Right renal cortex interstitium (tissue), 3 donors: Measurements from ENCODE around the gene CACNA1C. TPM values are rescaled to one million over a fixed set of nuclear protein-coding genes. Genes with fewer than 3 reads are reported as not detected.
"Not testable (repeated sequence)": the region's sequence is repeated elsewhere in the genome, so short reads cannot be mapped to it uniquely, and the experiment has no call there.

Experiments
- DNase-seq, 3 donors: peaks; one replicate each; pipeline ENCODE4 v3.0.0-alpha.2; 2013; ENCODE audit warnings: low read depth in 3 of 3, low spot score in 2 of 3
- polyA plus RNA-seq, 3 donors: library from polyadenylated mRNA; unstranded; fragments of 120-200 nt; gene quantifications; one replicate each; pipeline ENCODE4 v1.2.1, GENCODE V29; 2013; ENCODE audit not compliant: insufficient read length in 3 of 3

CACNA1C gene
- polyA plus RNA-seq, 3 donors = 5.7 to 6.4 (median 5.8) TPM

DNA sequence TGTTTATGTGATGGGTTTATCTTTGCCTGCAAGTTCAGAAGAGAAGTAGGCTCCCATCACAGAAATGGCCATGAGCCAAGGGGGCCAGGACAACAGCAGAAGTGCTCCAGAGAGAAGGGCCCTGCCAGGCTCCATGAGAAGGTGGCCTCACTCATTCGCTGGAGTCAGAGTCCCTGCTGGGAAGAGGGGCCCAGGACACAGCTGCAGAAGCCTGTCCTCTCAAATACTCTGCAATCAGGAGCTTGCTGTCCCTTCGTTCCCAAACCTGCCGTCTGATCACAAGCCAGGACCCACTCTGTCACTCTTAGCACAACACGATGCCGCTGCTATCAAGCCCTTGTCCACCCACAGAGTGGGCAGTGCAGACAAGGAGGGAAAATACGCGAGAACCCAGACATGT lies 435.8 kb downstream of the CACNA1C start:
- DNase-seq = no peak

DNA sequence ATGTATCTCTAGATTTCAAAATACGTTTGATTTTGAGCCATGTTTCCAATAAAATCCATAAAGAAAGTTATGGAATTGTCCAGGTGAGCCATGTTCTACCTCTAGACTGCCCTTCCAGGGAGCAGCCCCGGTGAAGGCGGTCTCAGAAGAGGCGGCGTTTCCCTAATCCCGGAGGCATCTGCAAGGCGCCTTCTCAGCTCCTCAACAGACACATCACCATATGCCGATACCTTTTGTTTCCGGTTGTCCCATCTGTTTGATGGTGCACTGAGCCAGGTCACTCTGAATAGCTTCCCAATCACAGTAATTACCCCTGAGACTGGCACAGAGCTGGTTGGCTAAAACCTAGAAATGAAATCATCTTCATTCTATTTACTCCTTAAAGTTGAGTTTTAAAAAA lies 436.5 kb downstream of the CACNA1C start:
- DNase-seq = no peak

DNA sequence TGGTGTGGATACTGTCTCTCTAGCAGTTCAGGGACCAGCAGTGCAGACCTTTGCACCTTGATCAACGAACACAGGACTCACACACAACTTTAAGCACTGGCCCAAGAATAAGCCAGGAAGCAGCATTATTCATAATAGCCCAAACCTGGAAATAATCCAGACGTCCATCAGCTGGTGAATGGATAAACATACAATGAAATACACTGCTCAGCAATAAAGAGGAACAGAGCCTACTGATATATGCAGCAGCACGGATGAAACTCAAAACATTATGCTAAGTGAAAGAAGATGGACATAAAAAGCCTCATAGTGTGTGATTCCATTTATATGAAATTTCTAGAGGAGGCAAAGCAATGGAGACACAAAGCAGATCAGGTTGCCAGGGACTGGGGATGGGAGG lies 438.0 kb downstream of the CACNA1C start:
- DNase-seq = no peak

DNA sequence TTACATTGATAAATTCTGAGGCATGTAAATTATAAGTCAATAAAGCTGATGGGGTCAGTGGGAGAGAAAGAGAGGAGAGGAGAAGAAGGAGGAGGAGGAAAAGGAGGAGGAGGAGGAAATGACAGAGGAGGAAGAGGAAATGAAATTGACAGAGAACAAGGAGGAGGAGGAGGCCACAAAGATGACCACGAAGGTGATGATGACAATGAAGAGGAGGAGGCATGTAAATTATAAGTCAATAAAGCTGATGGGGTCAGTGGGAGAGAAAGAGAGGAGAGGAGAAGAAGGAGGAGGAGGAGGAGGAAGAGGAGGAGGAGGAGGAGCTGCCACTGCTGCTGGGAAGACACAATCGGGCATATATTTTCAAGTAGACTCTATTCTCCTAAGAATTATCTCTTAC lies 438.6 kb downstream of the CACNA1C start:
- not testable (repeated sequence) for DNase-seq

DNA sequence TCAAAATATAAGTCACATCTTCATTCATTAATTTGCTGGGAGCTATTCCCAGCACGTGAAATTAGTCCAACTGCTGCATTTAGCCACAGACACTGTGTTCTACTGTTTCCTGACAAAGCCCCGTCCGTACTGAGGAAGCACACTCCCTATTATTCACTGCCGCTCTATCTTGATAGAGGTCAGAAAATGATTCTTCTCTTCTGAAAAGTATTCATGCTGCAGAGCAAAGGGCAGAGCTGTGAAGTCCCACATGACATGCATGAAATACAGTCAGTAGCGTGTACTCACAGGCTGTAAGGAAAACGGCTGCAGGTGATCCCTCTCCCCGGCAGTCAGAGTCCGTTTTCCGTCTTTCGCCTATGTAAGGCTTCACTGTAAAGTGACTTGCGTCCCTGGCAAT lies 439.4 kb downstream of the CACNA1C start:
- no peak for DNase-seq

GRCh38 chr12:2493086-2493485 lies 440.3 kb downstream of the CACNA1C start:
- DNase-seq = no peak

DNA sequence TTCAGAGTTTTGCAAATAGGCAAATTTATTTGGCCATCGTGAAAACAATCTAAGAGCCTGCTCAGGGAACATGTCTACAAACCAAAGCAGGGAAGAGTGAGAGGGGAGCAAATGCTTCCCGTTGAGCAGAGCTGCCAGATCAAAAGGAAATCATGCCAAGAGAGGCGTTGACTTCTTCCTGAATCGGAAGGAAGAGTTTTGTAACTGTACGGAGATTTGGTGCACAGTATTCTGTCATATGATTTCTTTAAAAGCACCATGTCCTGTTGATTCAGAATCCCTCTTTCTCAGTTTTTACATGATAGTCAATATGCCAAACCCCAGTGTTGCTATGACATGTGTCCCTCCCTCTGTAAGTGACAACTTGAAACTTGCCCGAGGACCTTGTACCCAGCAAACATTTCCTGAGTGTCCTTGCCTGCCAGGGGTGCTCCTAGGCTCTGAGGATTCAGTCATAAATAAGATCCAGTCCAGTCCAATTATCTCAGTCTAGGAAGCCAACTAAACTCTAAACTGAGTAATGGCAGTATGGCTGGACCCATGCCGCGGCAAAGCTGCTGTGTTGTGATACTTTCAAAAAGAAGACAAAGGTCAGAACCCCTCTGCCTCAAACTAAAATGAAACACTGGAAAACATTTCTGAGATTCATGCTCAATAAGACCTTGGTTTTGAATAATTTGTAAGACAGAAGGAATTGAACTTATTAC lies 441.9 kb downstream of the CACNA1C start:
- DNase-seq = no peak

- no peak for DNase-seq
Observed at GRCh38 chr12:2495417-2496112, 442.8 kb downstream of the CACNA1C start.

DNA sequence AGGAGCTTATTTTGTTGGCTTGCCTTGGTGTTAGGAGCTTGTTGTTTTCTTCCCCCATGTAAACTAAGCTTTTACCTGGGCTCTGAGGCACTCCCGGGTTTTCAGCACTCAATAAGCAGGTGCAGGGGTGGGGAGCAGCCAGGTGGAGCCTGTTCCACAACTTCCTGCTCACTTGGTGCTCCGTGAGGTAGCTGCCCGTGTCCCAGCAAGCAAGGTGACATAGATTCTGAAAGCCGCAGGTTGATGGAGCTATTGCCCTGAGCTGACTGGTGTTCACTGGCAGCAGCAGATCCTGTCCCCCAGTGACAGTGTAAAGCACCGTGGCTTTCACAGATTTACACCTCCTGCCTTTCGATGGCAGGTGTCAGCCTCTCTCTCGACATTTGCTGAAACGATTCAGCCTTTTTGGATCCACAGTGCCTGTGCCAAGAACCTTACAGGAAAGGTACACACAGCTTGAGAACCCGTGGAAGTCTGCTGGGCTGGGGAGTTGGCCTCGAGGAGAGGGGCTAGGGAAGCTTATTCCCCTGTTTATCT lies 446.2 kb downstream of the CACNA1C start:
- DNase-seq = no peak

GRCh38 chr12:2501464-2502191 lies 448.8 kb downstream of the CACNA1C start:
- no peak for DNase-seq

GRCh38 chr12:2503036-2503435 lies 450.2 kb downstream of the CACNA1C start:
- DNase-seq = no peak

DNA sequence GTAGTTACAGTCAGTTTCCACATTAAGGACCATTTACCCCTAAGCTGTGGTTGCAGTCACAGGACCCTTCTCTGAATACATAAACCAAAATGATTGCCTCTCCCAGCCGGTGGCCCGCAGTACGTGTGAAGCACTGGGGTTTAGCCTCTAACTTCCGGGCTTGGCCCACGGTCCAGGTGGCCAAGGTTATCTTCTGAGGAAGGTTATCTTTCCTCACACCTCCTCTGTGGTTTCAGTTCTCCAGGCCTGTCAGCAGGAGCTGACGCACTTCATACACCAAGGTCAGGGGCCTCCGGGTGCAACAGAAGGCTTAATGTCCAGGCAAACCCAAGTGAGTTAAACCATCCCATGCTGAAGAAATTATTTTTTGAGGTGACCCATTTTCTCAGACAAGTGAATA lies 451.0 kb downstream of the CACNA1C start:
- no peak for DNase-seq

DNA sequence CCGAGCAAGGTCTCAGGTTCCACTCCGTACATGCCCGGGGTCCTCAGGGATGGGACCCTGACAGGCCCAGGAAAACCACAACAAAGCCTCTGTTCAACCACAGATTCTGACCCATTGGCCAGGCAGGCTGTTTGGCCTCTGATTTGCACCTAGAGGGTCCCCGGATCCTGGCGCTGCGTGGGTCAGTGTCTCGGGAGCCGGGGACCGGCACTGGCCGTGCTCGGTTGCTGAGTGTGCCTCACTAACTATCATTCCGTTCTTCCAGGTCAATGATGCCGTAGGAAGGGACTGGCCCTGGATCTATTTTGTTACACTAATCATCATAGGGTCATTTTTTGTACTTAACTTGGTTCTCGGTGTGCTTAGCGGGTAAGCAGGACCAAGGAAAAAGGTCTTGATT lies 451.8 kb downstream of the CACNA1C start:
- DNase-seq = no peak

DNA sequence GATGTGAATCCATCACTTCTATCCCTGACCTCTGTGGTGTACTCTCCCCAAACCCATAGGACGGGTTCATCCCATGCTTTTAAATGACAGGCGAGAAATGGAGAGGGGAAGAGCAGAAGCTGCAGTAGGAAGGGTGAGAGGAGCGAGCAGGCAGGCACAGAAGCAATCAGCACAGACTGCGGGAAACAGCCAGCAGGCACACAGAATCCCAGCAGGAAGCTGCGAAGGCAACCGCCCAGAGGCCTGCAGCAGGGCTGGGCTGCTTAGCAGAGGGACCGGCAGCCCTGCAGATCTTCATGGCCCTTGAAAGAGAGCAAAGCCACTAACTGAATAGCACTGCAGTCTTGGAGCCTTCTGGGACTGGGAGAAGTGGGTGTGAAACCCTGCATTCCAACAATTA lies 455.0 kb downstream of the CACNA1C start:
- DNase-seq = no peak

DNA sequence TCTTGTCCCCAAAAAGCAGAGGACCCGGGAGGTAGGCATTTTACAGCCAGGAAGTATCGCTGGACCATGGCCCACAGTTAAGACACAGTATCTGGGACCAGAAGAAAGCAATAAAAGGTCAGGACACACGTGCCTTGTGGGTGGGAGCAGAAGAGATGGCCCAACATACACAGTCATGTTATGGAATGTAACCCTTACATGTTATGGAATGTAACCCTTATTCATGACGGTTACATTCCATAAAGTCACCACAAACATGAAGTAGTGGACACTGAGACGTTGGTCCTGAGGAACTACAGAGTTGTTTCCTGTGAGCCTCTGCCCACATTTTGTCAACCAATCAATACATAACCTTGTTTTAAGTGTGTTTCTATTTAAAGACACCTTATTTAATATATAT lies 456.4 kb downstream of the CACNA1C start:
- DNase-seq = no peak

- no peak for DNase-seq
Observed at GRCh38 chr12:2510045-2510444, 457.3 kb downstream of the CACNA1C start.

DNA sequence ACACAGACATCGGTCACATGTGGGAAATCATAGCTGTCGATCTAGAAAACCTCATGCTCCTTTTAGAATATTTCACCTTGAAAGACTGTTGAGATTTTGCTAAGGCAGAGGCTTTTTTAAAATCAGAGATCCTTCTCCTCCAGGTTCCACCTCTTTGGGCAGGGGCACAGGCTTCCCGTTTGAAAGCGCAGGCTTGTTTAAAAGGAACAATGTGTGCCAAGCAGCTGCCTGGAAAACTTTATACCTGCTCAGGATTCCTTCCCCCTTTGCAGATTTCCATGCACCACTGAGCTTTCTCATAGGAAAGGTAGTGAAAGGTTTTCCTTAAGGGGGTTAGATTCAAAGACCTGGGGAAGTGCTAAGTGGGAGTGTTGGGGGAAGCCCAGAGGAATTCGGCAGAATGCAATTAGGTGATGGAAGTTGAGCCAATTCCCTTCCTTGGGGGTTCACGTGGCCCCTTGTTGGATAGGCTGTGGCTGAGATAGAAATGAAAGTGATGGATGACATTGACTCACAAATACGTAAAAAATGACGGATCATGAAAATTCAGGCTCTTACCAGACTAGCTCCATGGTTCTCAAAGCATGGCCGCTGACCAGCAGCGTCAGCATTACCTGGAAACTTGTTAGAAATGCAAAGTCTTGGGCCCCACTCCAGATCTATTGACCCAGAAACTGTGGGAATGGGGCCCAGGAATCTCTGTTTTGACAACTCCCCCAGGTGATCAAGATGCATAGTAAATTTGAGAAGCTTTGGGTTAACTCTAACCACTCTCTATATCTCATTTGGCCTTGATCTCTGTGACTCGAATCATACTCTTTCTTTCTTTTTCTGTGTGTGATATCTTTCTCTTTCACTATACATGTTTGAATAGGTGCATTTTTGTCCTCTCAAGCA lies 460.6 kb downstream of the CACNA1C start:
- DNase-seq = no peak

GRCh38 chr12:2514038-2514340 lies 461.2 kb downstream of the CACNA1C start:
- no peak for DNase-seq

- no peak for DNase-seq
Observed at GRCh38 chr12:2520722-2521246, 468.0 kb downstream of the CACNA1C start.

DNA sequence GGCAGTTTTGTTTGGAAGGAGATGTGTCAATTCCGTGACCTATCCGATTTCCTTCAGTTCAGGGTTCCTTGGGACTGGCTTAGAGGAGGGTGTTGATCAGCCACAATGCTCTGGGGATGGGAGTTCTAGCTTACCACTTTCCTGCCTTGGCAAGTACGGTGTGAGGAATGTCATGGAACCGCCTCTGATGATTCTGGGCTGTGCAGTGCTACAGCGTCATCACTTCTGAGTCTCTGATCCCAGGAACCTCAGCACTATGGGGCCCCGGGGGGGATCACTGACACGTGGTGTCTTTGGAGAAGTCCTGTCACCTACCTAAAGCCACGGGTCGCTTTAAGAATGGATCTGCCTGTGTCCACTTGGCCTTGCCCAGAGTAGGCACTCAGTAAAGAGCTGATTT lies 470.5 kb downstream of the CACNA1C start:
- no peak for DNase-seq

DNA sequence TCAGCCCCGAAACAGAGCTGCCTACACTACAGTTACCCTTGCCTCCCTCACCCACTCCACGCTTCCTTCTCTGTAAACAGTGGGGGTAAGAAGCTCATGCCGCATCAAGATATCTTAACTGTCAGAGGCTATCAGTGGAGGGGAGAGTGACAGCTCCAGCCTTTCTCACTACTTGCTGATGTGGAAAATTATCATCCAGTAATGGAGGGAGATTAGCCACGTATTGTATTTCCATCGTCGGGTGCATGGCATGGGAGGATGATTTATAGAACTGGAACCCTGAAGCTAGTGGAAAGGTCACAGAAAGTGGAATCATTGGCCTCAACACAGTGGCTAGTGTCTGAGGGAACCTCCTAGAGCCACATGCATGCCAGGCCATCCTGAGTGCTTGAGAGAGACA lies 471.1 kb downstream of the CACNA1C start:
- no peak for DNase-seq
